ENCODE results near the gene TCEAL2. TPM values are rescaled to one million over a fixed set of nuclear protein-coding genes. Genes with fewer than 3 reads are reported as not detected.
A peak's percentile ranks its signal among the peaks of the same experiment; 100 is the strongest.
"Not testable (repeated sequence)": the region's sequence is repeated elsewhere in the genome, so short reads cannot be mapped to it uniquely, and the experiment has no call there.

TCEAL2 gene
- total RNA-seq, 1 experiment from 2014 or later, result not detected

DNA sequence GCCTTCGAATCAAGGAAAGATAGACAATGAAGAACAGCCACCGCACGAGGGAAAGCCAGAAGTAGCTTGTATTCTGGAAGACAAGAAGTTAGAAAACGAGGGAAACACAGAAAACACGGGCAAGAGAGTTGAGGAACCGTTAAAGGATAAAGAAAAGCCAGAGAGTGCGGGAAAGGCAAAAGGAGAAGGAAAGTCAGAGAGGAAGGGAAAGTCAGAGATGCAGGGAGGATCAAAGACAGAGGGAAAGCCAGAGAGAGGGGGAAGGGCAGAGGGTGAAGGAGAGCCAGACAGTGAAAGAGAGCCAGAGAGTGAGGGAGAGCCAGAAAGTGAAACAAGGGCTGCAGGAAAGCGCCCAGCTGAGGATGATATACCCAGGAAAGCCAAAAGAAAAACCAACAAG lies 1.4 kb downstream of the TCEAL2 start:
- ATAC-seq (no peak), DNase-seq (no peak)
- Histone ChIP-seq H3K9me3 (ENCODE audit: low read length) (no peaks in the 10 kb centered on the region), H3K36me3 (ENCODE audit: low read depth, low read length) (no peaks in the 10 kb centered on the region), H3K4me1 (ENCODE audit: insufficient read depth, low read length) (no peaks in the 10 kb centered on the region), H3K27ac (ENCODE audit: low read length) (no peak overlapping the region), H2AFZ (ENCODE audit: low read length) (no peak overlapping the region), H4K20me1 (ENCODE audit: low read length) (no peaks in the 10 kb centered on the region), H3K4me2 (ENCODE audit: low read length) (no peak overlapping the region), H3K9me2 (replicated peaks; ENCODE audit: low read length) (no peaks in the 10 kb centered on the region), H3K4me3 (ENCODE audit: low read length) (no peak overlapping the region), H3F3A (ENCODE audit: low read length, unreplicated experiment) (no peaks in the 10 kb centered on the region), H3K79me2 (ENCODE audit: low read length) (no peaks in the 10 kb centered on the region), H3K27me3 (ENCODE audit: low read length) (0 out of 2 replicates have a peak, but pooled peaks cover 6% of the 10 kb centered on the region), H3K9ac (ENCODE audit: low read length) (no peak overlapping the region)
- ChIA-PET CTCF (no interaction called here), POLR2A (ENCODE audit: unreplicated experiment) (no interaction called here)
- BruUV-seq (replicated peaks), result no TSS peak
- TF ChIP-seq, protein P1, sequence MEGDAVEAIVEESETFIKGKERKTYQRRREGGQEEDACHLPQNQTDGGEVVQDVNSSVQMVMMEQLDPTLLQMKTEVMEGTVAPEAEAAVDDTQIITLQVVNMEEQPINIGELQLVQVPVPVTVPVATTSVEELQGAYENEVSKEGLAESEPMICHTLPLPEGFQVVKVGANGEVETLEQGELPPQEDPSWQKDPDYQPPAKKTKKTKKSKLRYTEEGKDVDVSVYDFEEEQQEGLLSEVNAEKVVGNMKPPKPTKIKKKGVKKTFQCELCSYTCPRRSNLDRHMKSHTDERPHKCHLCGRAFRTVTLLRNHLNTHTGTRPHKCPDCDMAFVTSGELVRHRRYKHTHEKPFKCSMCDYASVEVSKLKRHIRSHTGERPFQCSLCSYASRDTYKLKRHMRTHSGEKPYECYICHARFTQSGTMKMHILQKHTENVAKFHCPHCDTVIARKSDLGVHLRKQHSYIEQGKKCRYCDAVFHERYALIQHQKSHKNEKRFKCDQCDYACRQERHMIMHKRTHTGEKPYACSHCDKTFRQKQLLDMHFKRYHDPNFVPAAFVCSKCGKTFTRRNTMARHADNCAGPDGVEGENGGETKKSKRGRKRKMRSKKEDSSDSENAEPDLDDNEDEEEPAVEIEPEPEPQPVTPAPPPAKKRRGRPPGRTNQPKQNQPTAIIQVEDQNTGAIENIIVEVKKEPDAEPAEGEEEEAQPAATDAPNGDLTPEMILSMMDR (conservative IDR thresholded peaks at IDR 0.05; ENCODE audit: low read depth, low read length), result no peak
- TF ChIP-seq EZH2 (IDR thresholded peaks at IDR 0.05; ENCODE audit: low read length, unreplicated experiment) (no peak), EZH2phosphoT487 (IDR thresholded peaks at IDR 0.05; ENCODE audit: borderline replicate concordance, low read length) (no peak)
- intact Hi-C loops (cut with micrococcal nuclease), result loop anchor here (10.0 kb wide), 1 partner anchor 738 kb away; no protein-coding TSS in a partner anchor

DNA sequence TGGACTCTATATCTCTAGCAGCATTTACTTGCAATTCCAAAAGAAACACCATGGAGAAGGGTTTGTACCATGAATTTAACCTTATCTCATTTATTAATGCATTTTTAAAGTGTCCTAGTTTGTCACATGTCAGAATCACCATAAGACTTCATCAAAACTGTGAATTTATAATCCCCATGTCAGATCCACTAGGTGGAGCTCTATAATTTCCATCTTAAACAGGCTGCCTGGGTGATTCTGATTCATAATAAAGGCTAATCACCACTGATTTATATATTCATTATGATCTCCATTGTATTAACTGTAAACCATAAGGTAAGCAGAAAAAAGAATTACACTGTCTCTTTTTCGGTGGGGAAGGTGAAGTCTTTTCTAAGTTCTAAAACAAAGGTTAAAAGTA lies 4.0 kb downstream of the TCEAL2 start:
- POLR2A ChIA-PET (ENCODE audit: unreplicated experiment), result no interaction called here
- Histone ChIP-seq H3F3A (ENCODE audit: low read length, unreplicated experiment) (no peaks in the 10 kb centered on the region), H3K9me2 (replicated peaks; ENCODE audit: low read length) (no peaks in the 10 kb centered on the region), H3K9me3 (ENCODE audit: low read length) (no peaks in the 10 kb centered on the region), H2AFZ (ENCODE audit: low read length) (no peak overlapping the region), H3K4me1 (ENCODE audit: insufficient read depth, low read length) (no peaks in the 10 kb centered on the region), H3K27ac (ENCODE audit: low read length) (no peak overlapping the region), H3K27me3 (ENCODE audit: low read length) (0 out of 2 replicates have a peak, but pooled peaks cover 6% of the 10 kb centered on the region), H4K20me1 (ENCODE audit: low read length) (no peaks in the 10 kb centered on the region), H3K4me2 (ENCODE audit: low read length) (no peak overlapping the region), H3K36me3 (ENCODE audit: low read depth, low read length) (no peaks in the 10 kb centered on the region), H3K9ac (ENCODE audit: low read length) (no peak overlapping the region), H3K79me2 (ENCODE audit: low read length) (no peaks in the 10 kb centered on the region), H3K4me3 (ENCODE audit: low read length) (no peak overlapping the region)
- no peak for ATAC-seq
- DNase-seq, result peak; percentile 41
- intact Hi-C loops (cut with micrococcal nuclease), result loop anchor here (10.0 kb wide), 1 partner anchor 735 kb away; no protein-coding TSS in a partner anchor
- CTCF ChIA-PET, result no interaction called here
- TF ChIP-seq, protein P1 (conservative IDR thresholded peaks at IDR 0.05; ENCODE audit: low read depth, low read length), result peak; percentile 55
- no peak for TF ChIP-seq EZH2 (IDR thresholded peaks at IDR 0.05; ENCODE audit: low read length, unreplicated experiment)
- BruUV-seq (replicated peaks), result no TSS peak

DNA sequence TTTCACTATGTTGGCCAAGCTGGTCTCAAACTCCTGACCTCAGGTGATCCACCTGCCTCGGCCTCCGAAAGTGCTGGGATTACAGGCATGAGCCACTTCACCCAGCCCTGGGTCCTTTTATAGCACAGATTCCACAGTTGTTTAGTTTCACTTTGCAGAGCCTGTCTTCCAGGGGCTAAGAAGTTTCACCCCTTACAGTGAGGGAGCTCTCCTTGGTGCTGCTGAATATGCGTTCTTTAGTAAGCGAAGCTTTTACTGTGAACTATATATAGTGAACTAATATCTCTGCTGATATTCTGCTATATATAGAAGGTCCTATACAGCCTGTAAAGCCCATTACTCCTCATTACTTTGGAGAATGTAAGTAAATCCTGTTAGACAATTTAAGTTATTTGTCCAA lies 12.6 kb downstream of the TCEAL2 start:
- CTCF ChIA-PET, result interaction anchor here (0.6 kb wide), 1 partner anchor 567 kb away, joined by 5 read pairs; no protein-coding TSS in a partner anchor

DNA sequence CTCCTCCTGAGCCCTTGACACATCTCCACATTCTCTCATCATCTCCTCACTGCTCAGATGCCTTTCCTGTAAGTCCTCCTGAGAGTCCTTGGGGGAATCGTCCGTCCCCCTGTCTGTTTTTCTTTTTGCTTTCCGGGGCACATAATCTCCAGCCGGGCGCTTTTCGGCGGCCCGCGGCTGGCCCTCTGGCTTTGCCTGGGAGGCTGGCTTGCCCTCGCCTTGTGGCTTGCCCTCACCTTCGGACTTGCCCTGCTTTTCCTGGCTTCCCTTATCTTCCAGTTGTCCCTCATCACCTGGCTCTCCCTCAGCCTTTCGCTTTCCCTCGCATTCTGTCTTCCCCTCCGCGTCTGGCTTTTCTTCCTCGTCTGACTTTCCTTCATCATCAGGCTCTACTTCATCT lies 15.4 kb downstream of the TCEAL2 start:
- CTCF ChIA-PET; H3F3A ChIP-seq (ENCODE audit: low read length, unreplicated experiment); POLR2A ChIA-PET (ENCODE audit: unreplicated experiment); intact Hi-C loops (cut with micrococcal nuclease); H3K9me3 ChIP-seq (ENCODE audit: low read length); H2AFZ ChIP-seq (ENCODE audit: low read length); H3K4me2 ChIP-seq (ENCODE audit: low read length); H3K9me2 ChIP-seq (replicated peaks; ENCODE audit: low read length); BruUV-seq (replicated peaks); H3K27me3 ChIP-seq (ENCODE audit: low read length); H3K36me3 ChIP-seq (ENCODE audit: low read depth, low read length); H3K4me1 ChIP-seq (ENCODE audit: insufficient read depth, low read length); DNase-seq; H3K4me3 ChIP-seq (ENCODE audit: low read length); H3K79me2 ChIP-seq (ENCODE audit: low read length); H3K27ac ChIP-seq (ENCODE audit: low read length); H3K9ac ChIP-seq (ENCODE audit: low read length); ATAC-seq; H4K20me1 ChIP-seq (ENCODE audit: low read length): not testable (repeated sequence)

More for the DNA sequence above, 12.6 kb downstream of the TCEAL2 start:
- ATAC-seq (no peak), DNase-seq (no peak)
- Histone ChIP-seq H3K79me2 (ENCODE audit: low read length) (no peaks in the 10 kb centered on the region), H3K27me3 (ENCODE audit: low read length) (no peaks in the 10 kb centered on the region), H3K4me1 (ENCODE audit: insufficient read depth, low read length) (no peaks in the 10 kb centered on the region), H3K27ac (ENCODE audit: low read length) (no peak overlapping the region), H3K4me2 (ENCODE audit: low read length) (no peak overlapping the region), H3K36me3 (ENCODE audit: low read depth, low read length) (no peaks in the 10 kb centered on the region), H3K9me2 (replicated peaks; ENCODE audit: low read length) (no peaks in the 10 kb centered on the region), H3K4me3 (ENCODE audit: low read length) (no peak overlapping the region), H4K20me1 (ENCODE audit: low read length) (no peaks in the 10 kb centered on the region), H2AFZ (ENCODE audit: low read length) (no peak overlapping the region), H3K9me3 (ENCODE audit: low read length) (no peaks in the 10 kb centered on the region), H3K9ac (ENCODE audit: low read length) (no peak overlapping the region), H3F3A (ENCODE audit: low read length, unreplicated experiment) (no peaks in the 10 kb centered on the region)
- intact Hi-C loops (cut with micrococcal nuclease), result no loop called here
- no TSS peak for BruUV-seq (replicated peaks)
- TF ChIP-seq EZH2 (IDR thresholded peaks at IDR 0.05; ENCODE audit: low read length, unreplicated experiment) (no peak), EZH2phosphoT487 (IDR thresholded peaks at IDR 0.05; ENCODE audit: borderline replicate concordance, low read length) (no peak)
- TF ChIP-seq, protein P1 (conservative IDR thresholded peaks at IDR 0.05; ENCODE audit: low read depth, low read length), result no peak
- POLR2A ChIA-PET (ENCODE audit: unreplicated experiment), result no interaction called here

Measured in PC-3 (cell line).